Measurements from ENCODE around the gene VAX1.
A peak's percentile ranks its signal among the peaks of the same experiment; 100 is the strongest.
"Not testable (repeated sequence)": the region's sequence is repeated elsewhere in the genome, so short reads cannot be mapped to it uniquely, and the experiment has no call there.

VAX1 gene

DNA sequence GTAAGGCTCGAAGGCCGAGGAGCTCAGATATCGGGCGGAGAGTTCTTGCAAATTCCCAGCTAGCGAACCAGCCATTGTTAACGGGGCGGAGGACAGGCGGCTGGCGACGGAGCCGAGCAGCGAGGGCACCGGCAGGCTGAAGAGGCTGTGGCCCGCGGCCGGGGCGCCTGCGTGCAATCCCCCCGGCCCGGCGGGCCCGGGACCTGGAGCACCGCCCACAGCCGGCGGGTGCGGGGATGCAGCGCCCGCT lies 4.1 kb downstream of the VAX1 start:
- Mint-ChIP-seq H3K36me3 (ENCODE audit: low read depth) (no peaks in the 10 kb centered on the region), H3K9me3 (no peaks in the 10 kb centered on the region), H3K27me3 (peaks cover 87% of the 10 kb centered on the region), H3K4me1 (ENCODE audit: low read depth) (peaks cover 47% of the 10 kb centered on the region), H3K27ac (no peak overlapping the region), H3K4me3 (peak overlapping the region; percentile 23)
- no peak for DNase-seq

- H3K4me3 Mint-ChIP-seq: peak overlapping the region; percentile 23
- DNase-seq: no peak
- peaks cover 89% of the 10 kb centered on the region for H3K27me3 Mint-ChIP-seq
- H3K36me3 Mint-ChIP-seq (ENCODE audit: low read depth): no peaks in the 10 kb centered on the region
- H3K9me3 Mint-ChIP-seq: no peaks in the 10 kb centered on the region
- peak overlapping the region; percentile 29 for H3K27ac Mint-ChIP-seq
- peaks cover 47% of the 10 kb centered on the region for H3K4me1 Mint-ChIP-seq (ENCODE audit: low read depth)
These were observed 4.6 kb downstream of the VAX1 start for GRCh38 chr10:117133273-117134055.

DNA sequence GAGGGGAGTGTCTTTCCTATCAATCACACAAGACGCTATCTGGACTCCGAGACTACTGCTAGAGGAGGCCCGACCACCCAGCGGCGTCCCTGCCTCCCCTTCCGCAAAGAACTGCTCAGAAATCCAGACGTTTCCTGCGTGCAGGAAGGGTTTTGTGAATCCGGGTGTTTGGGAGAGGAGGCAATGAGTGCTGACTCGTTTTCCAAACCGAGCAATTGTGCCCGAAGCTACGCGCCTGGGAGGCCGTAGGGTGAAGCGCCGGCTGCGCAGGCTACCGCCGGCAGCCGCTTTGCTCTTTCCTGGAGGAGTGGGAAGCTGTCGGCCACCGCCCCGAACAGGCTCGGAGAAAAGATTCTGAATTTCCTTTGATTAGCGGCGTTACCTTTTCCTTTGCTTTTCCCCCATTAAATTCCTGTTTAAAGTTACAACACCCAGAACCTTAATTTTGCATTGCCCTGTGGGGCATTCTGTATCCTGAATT lies 5.3 kb downstream of the VAX1 start:
- Mint-ChIP-seq H3K9me3 (no peaks in the 10 kb centered on the region), H3K4me3 (no peak overlapping the region), H3K36me3 (ENCODE audit: low read depth) (no peaks in the 10 kb centered on the region), H3K27me3 (peaks cover 86% of the 10 kb centered on the region), H3K27ac (peak overlapping the region; percentile 40), H3K4me1 (ENCODE audit: low read depth) (peaks cover 44% of the 10 kb centered on the region)
- DNase-seq: no peak

GRCh38 chr10:117131376-117132327 lies 6.4 kb downstream of the VAX1 start:
- Mint-ChIP-seq H3K36me3 (ENCODE audit: low read depth) (no peaks in the 10 kb centered on the region), H3K4me3 (peak overlapping the region; percentile 47), H3K4me1 (ENCODE audit: low read depth) (peaks cover 41% of the 10 kb centered on the region), H3K9me3 (no peaks in the 10 kb centered on the region), H3K27me3 (peaks cover 92% of the 10 kb centered on the region), H3K27ac (no peak overlapping the region)
- no peak for DNase-seq

DNA sequence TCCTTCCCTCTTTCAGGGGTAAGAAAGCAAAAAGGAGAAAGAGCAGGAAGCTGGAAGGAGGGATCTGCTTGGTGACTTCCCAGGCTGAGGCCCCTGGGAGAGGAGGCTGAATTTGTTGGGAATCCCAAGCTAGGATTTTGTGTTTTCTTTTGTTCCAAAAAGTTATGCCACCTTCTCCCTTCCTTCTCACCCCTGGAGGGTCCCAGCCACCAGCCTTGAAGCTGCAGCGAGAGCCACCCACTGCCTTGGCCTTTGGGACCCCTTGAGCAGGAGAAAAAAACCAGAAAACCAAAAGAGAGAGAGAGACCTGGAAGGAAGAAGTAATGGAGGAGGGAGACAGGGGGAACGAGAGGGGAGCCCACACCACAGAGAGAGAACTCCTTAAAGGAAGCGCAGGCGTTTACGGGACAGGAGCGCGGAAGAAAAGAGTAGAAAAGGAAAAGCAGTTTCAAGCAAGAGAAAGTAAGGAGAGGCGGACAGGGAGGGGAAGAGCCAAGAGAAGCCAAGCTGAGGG lies 7.2 kb downstream of the VAX1 start:
- H3K27ac Mint-ChIP-seq: no peak overlapping the region
- no peak for DNase-seq
- no peaks in the 10 kb centered on the region for H3K36me3 Mint-ChIP-seq (ENCODE audit: low read depth)
- no peaks in the 10 kb centered on the region for H3K9me3 Mint-ChIP-seq
- peaks cover 35% of the 10 kb centered on the region for H3K4me1 Mint-ChIP-seq (ENCODE audit: low read depth)
- H3K4me3 Mint-ChIP-seq: peak overlapping the region; percentile 47
- H3K27me3 Mint-ChIP-seq: peaks cover 85% of the 10 kb centered on the region

DNA sequence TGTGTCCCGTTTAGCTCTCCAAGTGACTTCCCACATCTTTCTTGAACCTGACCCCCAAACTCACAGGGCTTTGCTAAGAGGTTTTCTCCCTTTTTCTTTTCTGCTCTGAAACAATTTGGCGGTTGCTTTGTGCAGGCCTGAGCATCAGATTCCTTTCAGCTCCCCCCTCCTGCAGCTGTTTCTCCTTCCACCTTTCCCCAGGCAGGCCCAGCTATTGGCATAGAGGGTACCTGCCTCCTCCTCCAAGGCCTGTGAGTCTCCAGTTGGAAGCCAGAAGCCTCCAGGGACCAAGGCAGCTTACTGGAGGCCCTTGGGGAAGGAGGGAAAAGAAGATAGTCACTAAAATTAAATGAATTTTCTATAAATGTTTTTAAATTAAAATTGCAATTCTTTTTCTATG lies 7.7 kb downstream of the VAX1 start:
- DNase-seq: no peak
- Mint-ChIP-seq H3K4me3 (no peak overlapping the region), H3K4me1 (ENCODE audit: low read depth) (peaks cover 34% of the 10 kb centered on the region), H3K36me3 (ENCODE audit: low read depth) (no peaks in the 10 kb centered on the region), H3K9me3 (no peaks in the 10 kb centered on the region), H3K27ac (no peak overlapping the region), H3K27me3 (peaks cover 85% of the 10 kb centered on the region)

- peaks cover 61% of the 10 kb centered on the region for H3K27me3 Mint-ChIP-seq
- not testable (repeated sequence) for H3K4me3 Mint-ChIP-seq; H3K27ac Mint-ChIP-seq; H3K36me3 Mint-ChIP-seq (ENCODE audit: low read depth); H3K9me3 Mint-ChIP-seq; H3K4me1 Mint-ChIP-seq (ENCODE audit: low read depth); DNase-seq
These were observed 11.4 kb downstream of the VAX1 start for GRCh38 chr10:117126645-117127044.

DNA sequence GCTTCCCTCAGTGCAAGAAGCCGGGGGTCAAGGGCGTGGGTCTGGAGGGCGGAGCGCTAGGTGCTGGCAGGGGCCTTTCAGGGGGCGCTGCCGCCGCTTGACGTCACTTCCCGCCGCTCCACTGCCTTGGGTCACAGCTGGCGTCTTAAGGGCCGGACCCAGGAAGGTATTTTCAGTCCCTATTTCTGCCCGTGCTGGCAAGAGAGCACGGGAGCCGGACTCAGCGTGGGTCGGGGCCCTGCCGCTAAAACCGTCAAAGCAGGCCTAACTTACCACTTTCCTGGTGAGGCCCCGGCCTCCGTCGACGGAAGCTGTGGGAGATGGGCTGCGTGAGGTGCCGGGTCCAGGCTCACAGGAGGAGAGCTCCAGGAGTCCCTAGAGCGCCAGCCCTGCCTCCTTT lies 12.0 kb downstream of the VAX1 start:
- DNase-seq: no peak
- H3K27ac Mint-ChIP-seq: no peak overlapping the region
- no peaks in the 10 kb centered on the region for H3K36me3 Mint-ChIP-seq (ENCODE audit: low read depth)
- H3K4me3 Mint-ChIP-seq: no peak overlapping the region
- peaks cover 55% of the 10 kb centered on the region for H3K27me3 Mint-ChIP-seq
- H3K4me1 Mint-ChIP-seq (ENCODE audit: low read depth): peaks cover 2% of the 10 kb centered on the region
- H3K9me3 Mint-ChIP-seq: no peaks in the 10 kb centered on the region

GRCh38 chr10:117112220-117112619 lies 25.9 kb downstream of the VAX1 start:
- no peaks in the 10 kb centered on the region for H3K9me3 Mint-ChIP-seq
- H3K36me3 Mint-ChIP-seq (ENCODE audit: low read depth): no peaks in the 10 kb centered on the region
- no peaks in the 10 kb centered on the region for H3K4me1 Mint-ChIP-seq (ENCODE audit: low read depth)
- H3K27ac Mint-ChIP-seq: no peak overlapping the region
- no peak overlapping the region for H3K4me3 Mint-ChIP-seq
- DNase-seq: no peak
- H3K27me3 Mint-ChIP-seq: peaks cover 53% of the 10 kb centered on the region

DNA sequence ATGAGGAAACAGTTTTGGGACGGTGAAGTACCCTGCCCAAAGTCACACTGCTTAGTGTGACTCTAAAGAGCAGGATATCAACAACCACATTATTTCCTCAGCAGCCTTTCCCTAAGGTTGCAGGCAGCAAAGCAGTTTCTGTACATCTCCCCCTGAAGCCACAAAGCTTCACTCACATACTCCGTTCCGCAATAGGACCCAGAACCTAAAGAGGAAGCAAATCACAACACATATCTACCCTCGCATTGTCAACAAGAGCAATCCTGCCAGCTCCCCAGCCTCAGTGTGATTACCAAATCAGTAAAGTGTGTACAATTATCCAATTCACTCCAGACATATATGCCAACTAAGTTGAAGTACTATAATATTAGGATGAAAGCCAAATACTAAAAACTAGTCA lies 30.8 kb downstream of the VAX1 start:
- DNase-seq: no peak
- no peak overlapping the region for H3K27ac Mint-ChIP-seq
- H3K4me1 Mint-ChIP-seq (ENCODE audit: low read depth): no peaks in the 10 kb centered on the region
- H3K9me3 Mint-ChIP-seq: no peaks in the 10 kb centered on the region
- H3K27me3 Mint-ChIP-seq: peaks cover 21% of the 10 kb centered on the region
- no peak overlapping the region for H3K4me3 Mint-ChIP-seq
- no peaks in the 10 kb centered on the region for H3K36me3 Mint-ChIP-seq (ENCODE audit: low read depth)

DNA sequence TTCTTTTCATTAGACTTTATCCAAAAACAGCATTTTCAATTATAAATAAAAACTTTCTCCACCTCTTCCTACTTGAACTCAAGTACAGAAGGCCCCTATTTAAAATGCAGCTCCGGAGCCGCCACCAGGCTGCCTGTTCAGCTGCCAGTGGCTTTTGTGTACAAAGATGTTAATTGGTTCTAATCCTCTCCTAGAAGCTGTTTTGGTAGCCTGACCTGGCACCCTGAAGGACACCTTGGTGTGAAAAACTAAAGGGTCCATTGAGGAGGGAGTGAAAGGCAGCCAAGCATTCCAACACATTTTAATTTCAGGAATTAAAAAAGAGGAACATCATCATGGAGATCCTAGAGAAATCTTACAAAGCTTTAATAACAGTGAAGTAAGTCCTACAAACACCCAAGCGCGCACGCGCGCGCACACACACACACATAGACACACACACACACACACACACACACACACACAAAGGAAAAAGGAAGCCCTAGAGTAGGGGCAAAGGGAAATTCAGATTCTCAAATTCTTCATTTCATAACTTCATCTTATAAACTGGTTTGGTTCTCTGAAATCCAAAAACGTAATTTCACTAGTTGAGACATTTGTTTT lies 41.4 kb downstream of the VAX1 start:
- H3K36me3 Mint-ChIP-seq (ENCODE audit: low read depth): no peaks in the 10 kb centered on the region
- no peaks in the 10 kb centered on the region for H3K9me3 Mint-ChIP-seq
- no peak overlapping the region for H3K27ac Mint-ChIP-seq
- DNase-seq: no peak
- no peaks in the 10 kb centered on the region for H3K4me1 Mint-ChIP-seq (ENCODE audit: low read depth)
- no peak overlapping the region for H3K4me3 Mint-ChIP-seq
- peaks cover 14% of the 10 kb centered on the region for H3K27me3 Mint-ChIP-seq

DNA sequence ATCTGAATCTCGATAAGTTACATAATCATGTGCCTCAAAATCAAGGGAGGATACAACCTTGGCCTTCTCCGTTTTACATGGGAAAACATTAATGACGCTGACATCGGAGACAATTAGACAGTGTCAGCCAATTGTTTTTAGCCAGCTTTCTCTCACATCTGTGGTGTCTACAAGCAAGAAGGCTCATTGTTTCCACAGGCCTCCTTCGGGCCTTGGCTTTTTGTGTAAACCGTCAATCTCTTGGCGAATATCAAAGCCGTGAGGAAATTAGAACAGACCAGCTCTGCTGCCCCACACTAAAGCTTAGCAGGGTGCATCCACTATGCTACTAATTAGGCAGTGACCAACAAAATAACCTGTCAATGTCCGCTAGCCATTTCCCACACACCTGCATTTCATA lies 43.2 kb downstream of the VAX1 start:
- Mint-ChIP-seq H3K27ac (no peak overlapping the region), H3K9me3 (no peaks in the 10 kb centered on the region), H3K27me3 (peaks cover 19% of the 10 kb centered on the region), H3K4me1 (ENCODE audit: low read depth) (no peaks in the 10 kb centered on the region), H3K4me3 (no peak overlapping the region), H3K36me3 (ENCODE audit: low read depth) (no peaks in the 10 kb centered on the region)
- no peak for DNase-seq

GRCh38 chr10:117092386-117092785 lies 45.7 kb downstream of the VAX1 start:
- H3K9me3 Mint-ChIP-seq: no peaks in the 10 kb centered on the region
- DNase-seq: no peak
- peaks cover 30% of the 10 kb centered on the region for H3K27me3 Mint-ChIP-seq
- no peaks in the 10 kb centered on the region for H3K36me3 Mint-ChIP-seq (ENCODE audit: low read depth)
- H3K4me3 Mint-ChIP-seq: no peak overlapping the region
- H3K27ac Mint-ChIP-seq: no peak overlapping the region
- H3K4me1 Mint-ChIP-seq (ENCODE audit: low read depth): no peaks in the 10 kb centered on the region

GRCh38 chr10:117090834-117091233 lies 47.2 kb downstream of the VAX1 start:
- no peak for DNase-seq
- H3K36me3 Mint-ChIP-seq (ENCODE audit: low read depth): no peaks in the 10 kb centered on the region
- no peak overlapping the region for H3K27ac Mint-ChIP-seq
- H3K4me1 Mint-ChIP-seq (ENCODE audit: low read depth): no peaks in the 10 kb centered on the region
- no peaks in the 10 kb centered on the region for H3K9me3 Mint-ChIP-seq
- H3K4me3 Mint-ChIP-seq: no peak overlapping the region
- H3K27me3 Mint-ChIP-seq: peaks cover 31% of the 10 kb centered on the region

Measured in activated T-cell treated with anti-CD3 and anti-CD28 coated beads, Interleukin-2, amount 50 U/mL, for 24 hours (primary cell).